Activated T-helper 1 cell treated with anti-CD3 and anti-CD28 coated beads, Interleukin-2, amount 50 U/mL, for 16 hours (primary cell): ENCODE measurements around the gene ATE1.
"Not testable (repeated sequence)": the region's sequence is repeated elsewhere in the genome, so short reads cannot be mapped to it uniquely, and the experiment has no call there.

Source experiments
- DNase-seq, 2 donors: peaks; one replicate each; pipeline ENCODE4 v3.0.0-alpha.2; 2020; ENCODE audit warnings: low read depth in 1 of 2, low spot score in 1 of 2

ATE1 gene

DNA sequence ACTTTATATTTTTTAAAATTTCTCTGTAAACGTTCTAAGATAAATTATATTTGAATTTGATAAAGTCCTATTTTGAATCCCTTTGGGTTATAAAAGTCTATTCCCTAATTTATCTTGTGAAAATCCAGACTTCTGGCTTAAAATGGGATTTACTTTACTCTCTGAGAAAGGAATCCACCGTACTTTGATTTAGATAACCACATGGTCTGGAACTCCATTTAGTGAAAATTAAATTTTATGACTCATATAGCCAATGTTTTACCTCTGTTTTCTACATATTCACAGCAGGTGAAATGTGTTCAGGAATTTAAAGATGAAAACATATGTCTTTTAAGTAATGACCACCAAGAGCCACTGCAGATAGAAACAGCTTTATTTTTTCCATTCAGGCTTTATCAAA, 187.8 kb downstream of the ATE1 start:
- no peak for DNase-seq

DNA sequence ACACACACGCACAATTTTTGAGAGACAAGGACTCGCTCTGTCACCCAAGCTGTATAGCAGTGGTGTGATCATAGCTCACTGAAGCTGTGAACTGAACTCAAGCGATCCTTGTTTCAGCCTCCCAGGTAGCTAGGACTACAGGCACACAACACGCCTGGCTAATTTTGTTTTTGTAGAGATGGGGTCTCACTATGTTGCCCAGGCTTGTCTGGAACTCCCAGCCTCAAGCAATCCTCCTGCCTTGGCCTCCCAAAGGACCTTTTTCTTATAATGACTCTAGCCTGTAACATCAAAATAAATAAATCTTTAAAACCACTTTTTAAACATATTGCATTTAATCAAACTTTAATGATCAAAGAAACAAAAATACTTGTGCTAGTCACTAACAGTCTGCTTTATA, 188.7 kb downstream of the ATE1 start:
- no peak for DNase-seq

DNA sequence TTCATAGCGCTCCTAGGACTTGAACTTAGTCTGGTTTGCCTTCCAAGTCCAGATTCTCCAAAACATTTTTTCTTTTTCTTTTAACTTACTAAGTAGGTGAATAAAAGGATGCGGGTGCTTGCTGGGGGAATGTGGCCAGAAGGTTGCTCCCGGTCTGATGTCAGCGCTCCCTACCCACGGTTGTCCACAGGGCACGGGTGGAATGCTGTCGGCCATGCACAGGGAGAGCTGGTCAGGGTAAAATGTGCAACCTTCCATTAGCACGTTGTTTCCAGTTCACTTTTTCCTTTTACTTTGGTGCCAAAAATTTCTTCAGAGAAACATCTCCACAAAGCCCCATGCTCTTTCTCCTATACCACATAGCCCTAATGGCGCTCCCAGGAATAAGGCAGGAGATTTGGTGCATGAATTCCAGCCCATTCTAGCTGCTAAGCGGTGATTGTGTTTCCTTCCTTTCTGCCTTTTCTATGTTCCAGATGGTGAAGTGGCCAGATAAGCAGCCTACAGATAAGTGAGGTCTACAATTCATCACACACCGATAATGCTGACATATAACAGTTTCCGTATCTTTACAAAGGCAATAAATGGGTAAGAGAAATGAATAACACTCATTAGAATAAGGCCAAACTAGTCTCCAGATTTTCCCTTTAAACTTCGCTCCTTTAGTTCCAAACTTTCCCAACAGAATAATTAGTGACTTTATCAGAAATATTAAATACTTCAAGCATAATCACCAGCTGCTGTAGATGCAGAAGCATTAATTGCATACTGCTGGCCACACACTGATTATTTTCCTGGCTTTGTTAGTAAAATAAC, 191.3 kb downstream of the ATE1 start:
- DNase-seq = no peak

DNA sequence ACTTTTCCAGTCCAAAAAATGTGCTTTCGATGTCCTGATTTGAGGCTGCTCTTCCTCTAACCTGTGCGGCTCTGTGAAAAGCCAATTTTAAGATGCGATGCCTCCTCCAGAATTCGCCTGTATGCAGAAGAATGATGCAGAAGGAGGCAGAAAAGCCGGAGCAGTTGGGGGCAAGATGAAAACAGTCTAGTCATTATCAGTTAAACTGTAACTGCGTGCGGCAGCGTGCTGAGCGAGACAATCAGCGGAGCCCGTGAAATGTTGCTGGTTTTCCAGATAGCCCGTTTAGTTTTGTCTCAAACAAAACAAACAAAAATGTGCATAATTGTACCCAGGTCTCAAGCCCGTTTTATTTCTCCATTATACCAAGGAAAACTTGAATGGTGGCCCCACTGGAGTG, 192.6 kb downstream of the ATE1 start:
- no peak for DNase-seq

DNA sequence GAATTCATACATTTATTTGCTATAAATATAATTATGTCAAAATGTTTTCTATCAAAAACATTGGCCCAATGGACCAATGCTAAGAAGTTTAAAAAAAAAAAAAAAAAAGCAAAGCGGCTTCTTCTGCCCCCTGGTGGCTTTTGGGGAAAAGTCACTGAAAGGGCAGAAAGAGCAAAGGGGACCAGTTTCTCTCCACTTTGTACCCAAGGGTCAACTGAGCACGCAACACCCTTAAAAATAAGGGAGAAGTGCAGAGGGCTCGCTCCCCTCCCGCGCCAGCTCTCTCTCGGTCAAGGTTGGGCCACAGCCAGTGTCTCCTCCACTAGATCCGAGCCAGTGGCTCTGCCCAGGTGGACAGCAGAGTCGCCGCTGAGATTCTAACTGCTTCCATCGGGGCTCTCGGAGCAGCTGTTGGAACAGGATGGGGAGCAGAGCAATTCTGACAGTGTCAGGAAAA, 193.2 kb downstream of the ATE1 start:
- DNase-seq = no peak

DNA sequence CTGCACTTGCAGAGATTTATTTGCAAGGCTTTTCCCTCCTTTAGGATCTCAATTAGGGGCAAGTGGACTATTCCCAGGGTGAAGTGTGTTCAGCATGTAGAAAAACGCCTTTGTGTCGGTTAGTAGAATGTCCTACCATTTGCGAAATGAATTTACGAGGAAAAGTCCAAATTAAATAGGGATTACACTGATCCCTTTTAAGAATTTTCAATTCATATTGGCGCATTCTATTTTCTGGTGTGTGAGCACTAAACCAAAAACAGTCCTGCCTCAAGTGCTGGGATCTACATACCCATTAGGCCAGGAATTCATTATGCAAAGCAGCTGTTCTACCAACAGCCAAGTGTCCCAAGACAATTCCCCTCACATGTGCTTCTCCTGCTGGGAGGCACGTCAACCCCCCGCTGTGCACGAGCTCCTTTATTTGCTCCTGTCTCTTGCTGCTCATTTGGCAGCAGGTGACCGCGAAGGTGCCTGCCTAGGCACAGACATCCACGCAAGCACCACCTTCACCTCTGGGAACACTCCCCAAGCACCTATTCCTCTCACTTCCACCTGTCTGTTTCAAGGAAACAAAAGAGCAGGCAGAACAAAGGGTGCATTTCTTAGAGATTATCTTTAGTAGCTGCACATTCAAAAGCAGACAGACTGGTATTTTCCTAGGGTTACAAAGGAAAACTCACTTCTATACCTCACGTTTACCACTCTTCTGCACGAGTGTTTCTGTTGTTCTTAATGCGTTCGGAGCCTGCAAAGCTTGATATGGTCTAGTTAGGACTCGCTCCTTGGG, 195.0 kb downstream of the ATE1 start:
- no peak for DNase-seq

DNA sequence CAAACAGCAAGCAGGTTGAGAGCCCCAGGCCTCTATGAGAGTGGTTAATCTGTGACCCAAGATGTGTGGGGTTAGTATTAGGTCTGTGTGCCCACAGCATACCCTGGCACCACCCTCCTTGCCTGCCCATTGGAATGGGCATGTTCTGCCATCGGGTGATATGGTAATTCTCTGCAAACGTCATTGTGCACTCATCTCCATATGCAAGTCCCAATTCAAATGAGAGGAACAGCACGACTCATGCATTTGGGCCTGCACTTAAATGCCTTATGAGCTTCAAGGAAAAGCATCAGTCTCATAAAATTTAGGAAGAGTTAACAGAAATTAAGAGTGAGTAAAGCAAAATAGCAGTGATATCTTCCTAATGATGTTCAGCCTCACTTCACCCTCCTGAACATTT, 195.7 kb downstream of the ATE1 start:
- DNase-seq = no peak

DNA sequence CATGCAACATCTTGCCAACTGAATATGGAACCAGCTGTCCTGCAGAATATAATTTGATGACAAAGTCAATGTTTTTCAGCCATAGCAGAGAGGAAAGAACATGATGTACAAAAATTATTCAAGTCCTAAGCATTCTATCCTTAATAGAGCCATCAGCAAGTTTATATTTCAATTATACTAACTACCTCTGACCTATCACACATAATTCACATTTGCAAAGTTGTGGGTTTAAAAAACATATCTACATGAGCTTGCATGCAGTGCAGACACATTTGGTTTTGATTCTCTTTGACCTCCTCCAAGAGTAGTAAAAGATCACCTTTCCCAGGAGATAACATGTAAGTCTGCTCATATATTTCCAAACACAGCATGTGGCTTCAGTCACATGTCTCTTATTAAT, 203.5 kb downstream of the ATE1 start:
- no peak for DNase-seq

DNA sequence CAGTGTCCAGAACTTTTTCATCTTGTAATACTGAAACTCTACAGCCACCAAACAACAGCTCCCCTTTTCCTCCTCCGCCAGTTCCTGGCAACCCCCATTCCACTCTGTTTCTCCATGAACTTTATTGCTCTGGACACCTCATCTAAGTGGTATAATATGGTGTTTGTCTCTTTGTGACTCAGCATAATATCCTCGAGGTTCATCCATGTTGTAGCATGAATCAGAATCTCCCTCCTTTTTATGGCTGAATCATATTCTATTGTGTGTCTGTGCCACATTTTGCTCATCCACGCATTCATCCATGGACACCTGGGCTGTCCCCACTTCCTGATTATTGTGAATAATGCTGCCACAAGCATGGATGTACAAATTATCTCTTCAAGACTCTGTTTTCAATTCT, 205.2 kb downstream of the ATE1 start:
- DNase-seq = no peak

DNA sequence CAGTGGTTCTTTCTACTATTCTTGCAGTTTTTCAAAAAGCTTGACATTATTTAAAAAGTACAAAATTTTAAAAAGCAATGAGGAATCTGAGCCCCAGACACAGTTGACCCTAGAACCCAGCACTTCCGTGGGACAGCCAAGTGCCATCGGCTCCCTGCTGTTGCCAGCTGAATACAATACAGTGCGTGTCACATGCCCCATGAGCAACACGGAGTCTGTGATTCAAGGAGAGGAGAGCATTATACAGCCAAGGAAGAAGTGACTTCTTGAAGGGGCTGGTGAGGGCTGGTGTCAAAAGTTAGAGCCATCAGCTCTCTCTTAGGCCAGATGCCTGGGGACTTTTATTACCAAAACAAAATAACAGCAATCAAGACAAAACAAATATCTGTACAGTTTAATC, 206.6 kb downstream of the ATE1 start:
- no peak for DNase-seq

DNA sequence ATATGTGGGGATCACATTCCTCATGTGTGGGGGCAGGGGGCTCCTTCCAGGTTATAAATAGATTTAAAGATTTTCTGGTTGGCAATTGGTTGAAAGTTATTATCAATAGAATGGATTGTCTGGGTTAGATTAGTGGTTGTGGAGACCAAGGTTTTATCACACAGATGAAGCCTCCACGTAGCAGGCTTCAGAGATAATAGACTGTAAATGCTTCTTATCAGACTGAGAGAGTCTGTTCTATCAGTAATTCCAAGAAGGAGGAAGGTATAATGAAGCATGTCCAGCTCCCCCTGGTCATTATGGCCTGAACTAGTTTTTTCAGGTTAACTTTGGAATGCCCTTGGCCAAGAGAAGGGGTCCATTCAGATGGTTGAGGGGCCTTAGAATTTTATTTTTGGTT, 211.9 kb downstream of the ATE1 start:
- DNase-seq = no peak

DNA sequence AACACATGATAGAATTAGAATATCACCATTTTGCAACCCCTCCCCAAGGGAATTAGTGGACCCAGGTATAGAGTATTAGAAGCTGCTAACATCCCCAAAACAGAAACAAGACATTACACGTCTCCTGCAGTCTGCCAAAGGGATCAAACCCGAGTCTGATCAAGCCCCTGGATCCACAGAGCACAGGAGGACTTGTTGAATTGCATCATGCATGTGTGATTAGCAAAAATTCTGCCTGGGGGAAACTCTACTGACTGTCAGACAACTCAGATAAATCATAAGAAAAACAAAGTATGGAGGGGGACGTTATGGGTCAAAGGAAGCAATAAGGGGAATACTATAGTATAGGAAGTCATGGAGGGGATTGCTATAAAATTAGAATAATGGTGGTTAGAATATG, 212.8 kb downstream of the ATE1 start:
- no peak for DNase-seq

DNA sequence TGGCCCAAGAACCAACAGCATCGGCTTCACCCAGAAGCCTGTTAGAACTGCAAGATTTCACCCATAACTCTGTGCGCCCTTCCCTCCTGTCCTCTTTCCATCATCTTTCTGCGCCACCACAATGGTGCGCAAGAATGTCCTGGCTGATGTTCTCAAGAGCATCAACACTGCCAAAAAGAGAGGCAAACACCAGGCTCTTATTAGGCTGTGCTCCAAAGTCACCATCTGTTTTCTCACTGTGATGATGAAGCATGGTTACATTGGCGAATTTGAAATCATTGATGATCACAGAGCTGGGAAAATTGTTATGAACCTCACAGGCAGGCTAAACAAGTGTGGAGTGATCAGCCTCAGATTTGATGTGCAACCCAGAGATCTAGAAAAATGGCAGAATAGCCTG, 214.3 kb downstream of the ATE1 start:
- no peak for DNase-seq

DNA sequence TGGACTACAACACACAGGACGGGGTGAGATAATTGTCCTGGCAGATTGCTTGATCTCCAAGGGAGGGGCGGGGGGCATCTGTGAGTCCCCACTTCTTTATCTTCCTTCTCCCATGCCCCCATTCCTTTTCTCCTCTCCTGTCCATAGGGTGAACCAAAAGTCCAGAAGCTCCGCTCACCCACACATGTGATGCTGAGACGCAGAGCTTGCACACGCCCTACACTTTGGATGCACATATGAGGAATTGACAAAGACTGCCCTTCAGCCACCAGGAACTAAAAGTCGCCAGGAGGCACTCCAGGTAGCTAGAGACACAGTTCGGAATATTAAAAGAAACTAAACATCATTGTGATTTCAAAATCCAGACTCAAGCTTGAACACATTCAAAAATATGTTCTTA, 216.9 kb downstream of the ATE1 start:
- DNase-seq = no peak

DNA sequence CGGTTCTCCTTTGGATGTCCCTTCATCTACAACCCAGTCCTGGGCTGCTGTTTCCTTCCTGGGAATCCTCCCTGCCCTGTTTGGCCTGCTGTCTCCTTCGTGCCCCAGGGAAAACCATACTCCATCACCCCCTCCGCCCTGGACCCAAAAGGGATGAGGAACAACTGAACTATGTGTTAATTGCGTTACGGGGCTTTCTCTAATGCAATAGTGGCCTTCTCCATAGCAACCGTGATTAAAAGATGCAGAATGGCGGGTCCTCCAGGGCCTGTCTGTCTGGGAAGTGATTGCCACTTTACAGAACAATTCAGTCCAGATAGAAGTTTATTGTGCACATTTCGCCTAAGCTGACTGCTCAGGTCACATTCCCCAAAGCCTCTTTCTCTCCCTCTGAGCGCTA, 217.6 kb downstream of the ATE1 start:
- no peak for DNase-seq

DNA sequence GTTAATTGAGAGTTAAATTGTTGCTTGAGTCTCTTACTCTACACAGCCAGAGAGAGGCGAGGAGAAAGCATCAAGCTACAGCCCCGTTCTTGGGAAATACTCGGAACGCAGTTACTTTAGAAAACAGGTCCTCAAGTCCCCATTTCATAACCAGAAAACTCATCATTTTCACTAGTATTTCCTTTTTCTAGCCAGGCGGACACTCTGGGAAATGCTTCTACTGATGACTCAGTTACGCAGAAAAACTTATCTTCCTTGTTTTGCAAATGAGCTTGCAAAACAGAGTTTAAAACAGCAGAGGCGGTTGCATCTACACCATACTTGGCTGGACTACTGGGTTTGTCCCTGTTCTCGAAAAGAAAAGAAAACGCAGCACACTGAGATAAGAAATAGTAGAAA, 218.2 kb downstream of the ATE1 start:
- DNase-seq = no peak

DNA sequence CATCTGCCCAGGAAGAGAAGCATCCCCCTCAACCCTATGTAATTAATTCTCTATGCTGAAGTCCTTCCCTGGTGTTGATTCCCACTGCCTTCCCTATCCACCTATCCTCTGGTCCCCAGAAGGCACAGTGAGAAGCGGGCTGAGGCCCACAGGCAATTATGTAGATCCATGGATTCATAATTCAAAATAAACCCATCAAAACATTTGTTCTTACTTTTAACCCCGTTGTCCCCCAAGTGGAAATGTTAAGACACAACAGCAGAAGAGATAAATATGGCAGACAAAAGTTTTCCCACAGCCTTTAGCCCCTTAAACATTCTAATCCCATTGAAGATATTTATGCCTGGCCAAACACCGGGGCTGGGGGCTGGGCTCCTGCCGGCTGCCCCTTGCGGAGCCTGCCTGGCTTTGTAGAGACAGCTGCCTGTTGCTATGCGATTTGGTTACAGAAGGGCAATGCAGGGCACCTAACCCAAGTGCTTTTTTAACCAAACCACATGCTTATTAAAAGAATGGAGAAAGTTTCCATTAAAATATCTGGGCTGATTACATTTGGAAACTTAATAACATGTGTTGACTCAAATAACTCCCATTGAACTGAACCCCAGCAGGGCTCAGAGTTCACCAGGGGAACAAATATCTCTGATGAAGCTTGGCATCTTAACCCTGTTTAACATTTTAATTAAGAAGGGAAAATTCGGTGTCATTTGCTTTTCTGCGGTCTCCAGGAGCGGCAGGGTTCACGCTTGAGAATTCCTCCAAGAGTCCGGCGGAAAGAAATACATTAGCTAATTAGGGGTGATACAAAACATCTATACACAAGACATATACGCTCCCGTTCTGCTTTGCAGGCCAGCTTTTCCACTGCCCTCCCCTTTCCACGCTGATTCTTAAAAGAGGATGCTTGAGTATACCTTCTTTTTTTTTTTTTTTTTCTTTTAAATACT, 218.8 kb downstream of the ATE1 start:
- DNase-seq = no peak

DNA sequence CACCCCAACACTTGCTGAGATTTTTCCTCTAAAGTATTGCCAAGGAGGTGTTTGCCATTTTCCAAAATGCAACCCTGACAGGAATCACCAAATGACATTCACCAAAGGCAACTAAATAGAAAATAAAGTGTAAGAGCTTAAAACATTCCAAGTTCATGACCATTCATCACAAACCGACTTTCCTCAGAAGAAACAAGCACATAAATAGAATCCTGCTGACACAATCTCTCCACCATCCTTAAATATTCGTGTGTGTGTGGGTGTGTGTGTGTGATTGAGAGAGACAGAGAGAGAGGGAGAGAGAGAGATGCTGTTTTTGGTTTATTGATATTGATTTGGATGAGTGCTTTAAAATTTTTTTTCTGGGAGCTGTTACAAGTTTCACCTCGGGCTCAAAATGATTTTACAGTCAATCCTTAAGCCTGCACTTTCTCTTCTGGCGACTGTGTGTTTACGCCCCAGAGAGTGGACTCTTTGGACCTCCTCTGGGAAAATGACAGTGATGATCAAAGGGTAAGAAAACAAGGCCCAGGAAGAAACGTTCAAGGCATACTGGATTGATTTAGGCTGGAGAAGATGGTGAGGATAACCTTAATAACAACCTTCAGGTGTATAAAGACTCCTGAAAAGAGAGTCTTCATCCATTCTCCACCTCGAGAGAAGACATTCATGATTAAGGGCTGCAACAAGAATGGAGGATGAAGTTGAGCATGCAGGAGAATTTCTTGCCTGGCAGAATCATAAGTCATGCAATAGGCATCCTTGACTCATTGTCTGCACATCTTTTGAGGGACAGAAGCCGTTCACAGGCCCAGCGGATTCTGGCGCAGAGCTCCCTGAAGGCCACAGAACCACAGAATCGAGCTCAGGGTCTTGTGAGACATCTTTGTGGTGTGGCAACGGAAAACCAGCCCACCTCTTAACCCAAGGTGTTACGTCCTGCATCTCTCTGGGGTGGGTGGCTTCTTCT, 225.2 kb downstream of the ATE1 start:
- no peak for DNase-seq

DNA sequence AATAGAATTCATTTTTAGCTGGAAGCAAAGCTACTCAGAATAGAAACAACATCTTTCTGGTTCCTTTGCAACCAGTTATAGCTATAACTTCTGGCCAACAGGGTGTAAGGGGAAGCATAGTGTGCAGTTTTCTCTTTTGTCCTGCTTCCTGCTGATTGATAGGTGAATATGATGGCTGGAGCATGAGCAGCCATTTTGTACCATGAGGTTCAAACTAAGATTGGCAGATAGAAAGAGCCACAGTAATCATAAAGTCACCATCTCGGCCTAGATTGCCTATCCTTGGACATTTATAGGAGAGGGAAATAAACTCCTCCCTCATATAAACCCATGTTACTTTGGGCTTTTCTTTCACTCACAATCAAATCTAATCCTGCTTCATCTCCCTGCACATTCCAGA, 227.4 kb downstream of the ATE1 start:
- DNase-seq = no peak

DNA sequence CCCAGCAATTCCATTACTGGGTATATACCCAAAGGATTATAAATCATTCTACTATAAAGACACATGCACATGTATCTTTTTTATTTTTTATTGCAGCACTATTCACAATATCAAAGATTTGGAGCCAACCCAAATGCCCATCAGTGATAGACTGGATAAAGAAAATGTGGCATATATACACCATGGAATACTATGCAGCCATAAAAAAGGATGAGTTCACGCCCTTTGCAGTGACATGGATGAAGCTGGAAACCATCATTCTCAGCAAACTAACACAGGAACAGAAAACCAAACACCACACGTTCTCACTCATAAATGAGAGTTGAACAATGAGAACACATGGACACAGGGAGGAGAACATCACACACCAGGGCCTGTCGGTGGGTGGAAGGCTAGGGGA, 228.1 kb downstream of the ATE1 start:
- DNase-seq = not testable (repeated sequence)
